NCI-H1048 (cell line): ENCODE results near the gene PRG3.
"Not testable (repeated sequence)": the region's sequence is repeated elsewhere in the genome, so short reads cannot be mapped to it uniquely, and the experiment has no call there.

Source experiments
- DNase-seq: peaks from one replicate; lab custom pipeline; 2025; lab: John Stamatoyannopoulos, UW

PRG3 gene

GRCh38 chr11:57387289-57388030, 6.5 kb upstream of the PRG3 start:
- no peak for DNase-seq

- DNase-seq, result no peak
Observed at GRCh38 chr11:57386178-57386940, 5.4 kb upstream of the PRG3 start.

- no peak for DNase-seq
Observed at GRCh38 chr11:57379732-57380131, 1.2 kb downstream of the PRG3 start.

GRCh38 chr11:57378186-57378585, 2.8 kb downstream of the PRG3 start:
- DNase-seq, result no peak

DNA sequence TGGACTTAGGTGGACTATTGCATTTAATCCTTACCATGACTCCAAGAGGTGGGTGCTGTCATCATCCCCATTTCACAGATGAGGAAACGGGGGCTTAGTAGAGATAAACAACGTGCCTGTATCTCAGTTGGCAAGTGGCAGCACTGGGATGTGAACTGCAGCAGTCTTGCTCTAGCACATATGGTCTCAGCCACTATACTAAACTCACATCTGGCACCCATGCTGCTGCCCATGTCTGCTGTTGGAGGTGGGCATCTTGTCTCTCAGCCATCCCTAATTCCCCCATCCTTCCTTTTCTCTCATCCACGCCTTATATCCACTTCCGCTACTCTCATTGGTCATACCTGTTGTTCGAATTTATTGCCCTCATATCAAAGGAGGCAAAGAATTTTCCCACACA, 3.8 kb downstream of the PRG3 start:
- no peak for DNase-seq

- no peak for DNase-seq
Observed at GRCh38 chr11:57376095-57377090, 4.6 kb downstream of the PRG3 start.

- DNase-seq, result no peak
Observed at GRCh38 chr11:57375490-57375889, 5.5 kb downstream of the PRG3 start.

GRCh38 chr11:57374966-57375365, 6.0 kb downstream of the PRG3 start:
- DNase-seq, result no peak

DNA sequence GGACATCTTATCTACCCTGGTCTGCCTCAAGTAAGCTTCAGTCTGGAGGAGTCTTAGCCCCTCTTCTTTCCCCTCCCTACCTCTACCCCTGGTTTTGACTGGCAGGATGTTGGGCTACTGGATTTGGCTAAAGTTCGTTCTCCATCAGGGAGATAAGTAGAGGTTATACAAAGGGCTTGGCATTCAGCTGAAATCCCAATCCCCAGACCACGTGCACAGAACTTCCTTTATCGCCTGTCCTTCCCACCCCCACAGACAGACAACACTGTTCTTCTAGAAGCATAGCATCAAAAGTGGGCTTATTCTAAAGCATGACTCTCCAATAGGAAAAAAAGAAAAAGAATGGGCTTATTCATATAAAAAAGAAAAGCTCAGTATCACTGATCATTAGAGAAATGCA, 7.8 kb downstream of the PRG3 start:
- no peak for DNase-seq

DNA sequence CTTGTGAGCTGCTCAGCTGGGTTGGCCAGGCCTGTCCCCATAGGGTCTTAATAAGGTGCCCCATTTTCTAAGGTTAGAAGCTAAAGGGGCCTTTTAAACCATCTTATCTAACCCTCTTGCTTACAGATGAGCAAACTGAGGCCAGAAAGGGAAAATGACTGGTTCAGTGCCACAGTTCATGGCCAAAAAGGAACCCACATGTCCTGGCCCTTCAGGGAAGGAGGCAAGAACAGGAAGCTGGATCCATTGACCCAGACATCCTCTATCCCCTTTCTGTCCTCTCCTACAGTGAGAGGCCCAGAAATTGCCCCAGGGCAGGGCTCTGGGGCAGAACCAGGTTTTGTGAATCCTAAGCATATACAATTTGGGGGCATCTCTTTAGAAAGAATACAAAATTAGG, 10.0 kb downstream of the PRG3 start:
- no peak for DNase-seq

DNA sequence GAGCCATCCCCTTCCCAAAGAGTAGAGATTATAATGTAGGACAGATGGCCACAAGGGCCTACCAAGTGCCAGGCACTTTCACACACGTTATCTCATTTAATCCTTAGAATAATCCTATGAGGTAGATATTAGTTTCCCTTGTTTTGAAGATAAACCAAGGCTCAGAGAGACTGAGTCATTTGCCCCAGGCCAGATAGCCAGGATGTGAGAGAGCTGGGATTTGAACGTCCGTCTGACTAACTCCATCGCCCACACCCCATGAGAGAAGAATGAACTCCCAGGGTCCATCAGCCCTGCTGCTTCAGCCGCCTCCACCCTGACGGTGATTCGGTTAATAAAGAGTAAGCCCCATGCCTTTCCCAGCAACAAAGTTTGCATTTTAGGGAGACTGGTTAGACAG, 10.7 kb downstream of the PRG3 start:
- DNase-seq, result no peak

GRCh38 chr11:57368845-57369232, 12.1 kb downstream of the PRG3 start:
- DNase-seq, result no peak

- no peak for DNase-seq
Observed at GRCh38 chr11:57368106-57368844, 12.7 kb downstream of the PRG3 start.

GRCh38 chr11:57364851-57365660, 15.9 kb downstream of the PRG3 start:
- DNase-seq, result no peak

GRCh38 chr11:57363131-57364080, 17.5 kb downstream of the PRG3 start:
- DNase-seq, result no peak

GRCh38 chr11:57361926-57362325, 19.0 kb downstream of the PRG3 start:
- no peak for DNase-seq

GRCh38 chr11:57361420-57361819, 19.5 kb downstream of the PRG3 start:
- not testable (repeated sequence) for DNase-seq

GRCh38 chr11:57360991-57361390, 20.0 kb downstream of the PRG3 start:
- no peak for DNase-seq

GRCh38 chr11:57359896-57360690, 20.9 kb downstream of the PRG3 start:
- DNase-seq, result no peak
